Parathyroid adenoma (tissue), 2 donors: Measurements from ENCODE around the gene SUN2.

ENCODE experiments used
- H2AFZ ChIP-seq: fragments of 300-600 bp; sonication (generic); one replicate; pipeline ENCODE4 v1.7.0; 2017; ENCODE audit warnings: antibody characterized with exemption, mild to moderate bottlenecking
- H3K27ac ChIP-seq: fragments of 300-600 bp; sonication (generic); one replicate; pipeline ENCODE4 v1.7.0; 2017
- H3K27me3 ChIP-seq: fragments of 300-600 bp; sonication (generic); one replicate; pipeline ENCODE4 v1.7.0; 2017; ENCODE audit warnings: low read length; ENCODE audit not compliant: control insufficient read depth, insufficient read depth
- H3K36me3 ChIP-seq: fragments of 300-600 bp; sonication (generic); one replicate; pipeline ENCODE4 v1.7.0; 2017; ENCODE audit warnings: low read length; ENCODE audit not compliant: control insufficient read depth, insufficient read depth
- H3K4me1 ChIP-seq: fragments of 300-600 bp; sonication (generic); one replicate; pipeline ENCODE4 v1.7.0; 2017; ENCODE audit warnings: control low read depth
- H3K4me2 ChIP-seq: fragments of 300-600 bp; sonication (generic); one replicate; pipeline ENCODE4 v1.7.0; 2017; ENCODE audit warnings: low read length
- H3K4me3 ChIP-seq: fragments of 300-600 bp; sonication (generic); one replicate; pipeline ENCODE4 v1.7.0; 2017; ENCODE audit warnings: low read depth, low read length
- H3K79me2 ChIP-seq: fragments of 300-600 bp; sonication (generic); one replicate; pipeline ENCODE4 v1.7.0; 2017; ENCODE audit warnings: control low read depth
- H3K9ac ChIP-seq: fragments of 300-600 bp; sonication (generic); one replicate; pipeline ENCODE4 v1.7.0; 2017; ENCODE audit warnings: mild to moderate bottlenecking
- H3K9me3 ChIP-seq: fragments of 300-600 bp; sonication (generic); one replicate; pipeline ENCODE4 v1.7.0; 2017; ENCODE audit warnings: low read length; ENCODE audit not compliant: control insufficient read depth
- CTCF ChIP-seq: fragments of 300-600 bp; sonication (generic); IDR thresholded peaks from one replicate; pipeline ENCODE4 v1.7.0; 2017; ENCODE audit warnings: antibody characterized with exemption, mild to moderate bottlenecking
- donor health status: primary hyperparathyroidism.

The SUN2 gene

DNA sequence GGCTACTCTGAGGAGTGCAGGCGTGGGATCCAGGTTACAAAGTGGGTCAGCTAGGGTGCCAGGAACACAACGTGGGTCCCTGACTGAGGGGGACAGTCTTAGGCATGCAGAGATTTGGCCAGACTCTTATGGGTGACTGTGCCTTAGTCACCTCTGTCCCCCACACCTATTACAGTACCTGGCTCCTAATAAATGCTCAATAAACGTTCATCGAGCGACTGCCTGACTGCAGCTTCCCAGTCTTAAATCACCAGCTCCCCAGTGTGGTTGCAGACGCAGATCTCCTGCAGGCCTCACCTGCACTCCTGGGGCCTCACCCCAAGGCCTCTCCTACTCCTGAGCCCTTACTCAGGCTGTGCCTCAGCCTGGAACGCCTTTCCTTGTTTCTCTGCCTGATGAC lies 3.2 kb upstream of the SUN2 start:
- Histone ChIP-seq H3K9me3 (no peaks in the 10 kb centered on the region), H3K9ac (no peak overlapping the region), H2AFZ (no peak overlapping the region), H3K36me3 (no peaks in the 10 kb centered on the region), H3K27me3 (no peaks in the 10 kb centered on the region), H3K4me3 (no peak overlapping the region), H3K27ac (no peak overlapping the region), H3K79me2 (no peaks in the 10 kb centered on the region), H3K4me2 (no peak overlapping the region), H3K4me1 (no peaks in the 10 kb centered on the region)
- no peak for TF ChIP-seq CTCF

DNA sequence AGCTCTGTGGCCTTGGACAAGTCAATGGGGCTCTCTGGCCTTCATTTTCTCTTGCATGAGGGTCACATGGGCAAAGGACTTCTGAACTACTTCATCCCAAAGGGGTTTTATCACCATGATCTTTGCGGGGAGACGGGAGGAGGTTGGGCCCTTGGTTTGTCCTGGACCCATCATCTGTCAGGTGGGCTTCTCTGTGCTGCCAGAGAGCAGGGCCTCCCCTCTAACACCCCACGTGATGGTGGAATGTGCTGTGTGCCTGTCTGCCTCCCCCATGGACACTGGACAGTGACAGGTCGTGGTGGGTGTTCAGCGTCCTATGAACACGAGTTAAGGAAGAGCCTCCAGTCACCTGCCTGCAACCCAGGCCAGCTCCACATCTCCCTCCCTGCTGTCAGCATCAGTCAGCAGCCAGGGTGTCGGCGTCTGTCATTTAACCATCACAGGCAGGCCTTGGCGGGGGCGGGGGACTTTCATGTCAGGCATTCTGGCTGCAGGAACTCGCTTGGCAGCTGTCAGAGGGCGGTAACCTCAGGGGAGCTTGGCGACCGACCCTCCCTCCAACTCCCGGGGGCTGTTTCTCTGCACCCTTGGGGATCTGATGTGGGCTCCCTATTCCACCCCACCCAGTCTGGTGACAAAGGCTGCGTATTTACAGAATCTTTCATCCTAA lies 2.6 kb upstream of the SUN2 start:
- H3K9ac ChIP-seq, result no peak overlapping the region
- H3K27ac ChIP-seq, result no peak overlapping the region

DNA sequence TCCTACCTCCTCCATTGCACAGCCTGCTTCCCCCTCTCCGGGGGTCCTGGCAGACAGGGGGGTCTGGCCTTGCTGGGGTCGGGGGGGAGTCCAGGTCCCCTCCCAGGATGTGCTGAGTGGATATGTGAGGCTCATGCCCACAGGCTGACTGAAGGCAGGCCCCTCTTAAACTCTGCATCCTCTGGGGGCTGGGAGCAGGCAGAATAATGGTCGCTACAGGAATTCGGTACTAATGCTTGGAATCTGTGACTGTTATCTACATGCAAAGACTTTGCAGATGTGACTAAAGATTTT lies 1.6 kb upstream of the SUN2 start:
- Histone ChIP-seq H3K79me2 (no peaks in the 10 kb centered on the region), H3K4me3 (no peak overlapping the region), H3K36me3 (no peaks in the 10 kb centered on the region), H3K9ac (no peak overlapping the region), H3K4me2 (no peak overlapping the region), H3K9me3 (no peaks in the 10 kb centered on the region), H3K27ac (no peak overlapping the region), H3K4me1 (no peaks in the 10 kb centered on the region), H3K27me3 (no peaks in the 10 kb centered on the region), H2AFZ (no peak overlapping the region)
- no peak for TF ChIP-seq CTCF

More for the DNA sequence above, 2.6 kb upstream of the SUN2 start:
- Histone ChIP-seq H3K27me3 (no peaks in the 10 kb centered on the region), H3K9me3 (no peaks in the 10 kb centered on the region), H3K4me3 (no peak overlapping the region), H3K4me1 (no peaks in the 10 kb centered on the region), H3K4me2 (no peak overlapping the region), H3K36me3 (no peaks in the 10 kb centered on the region), H2AFZ (no peak overlapping the region), H3K79me2 (no peaks in the 10 kb centered on the region)
- TF ChIP-seq CTCF, result no peak

GRCh38 chr22:38756711-38757463 lies 1.1 kb upstream of the SUN2 start:
- TF ChIP-seq CTCF, result no peak
- Histone ChIP-seq H3K4me3 (no peak overlapping the region), H3K79me2 (no peaks in the 10 kb centered on the region), H3K4me1 (no peaks in the 10 kb centered on the region), H3K27me3 (no peaks in the 10 kb centered on the region), H3K36me3 (no peaks in the 10 kb centered on the region), H3K4me2 (no peak overlapping the region), H3K27ac (no peak overlapping the region), H3K9ac (no peak overlapping the region), H2AFZ (peak overlapping the region; percentile 82), H3K9me3 (no peaks in the 10 kb centered on the region)
